ENCODE data around the gene PANX2. TPM values are rescaled to one million over a fixed set of nuclear protein-coding genes. Genes with fewer than 3 reads are reported as not detected.

Gene PANX2
- total RNA-seq, 1 donor: 0.43 TPM

DNA sequence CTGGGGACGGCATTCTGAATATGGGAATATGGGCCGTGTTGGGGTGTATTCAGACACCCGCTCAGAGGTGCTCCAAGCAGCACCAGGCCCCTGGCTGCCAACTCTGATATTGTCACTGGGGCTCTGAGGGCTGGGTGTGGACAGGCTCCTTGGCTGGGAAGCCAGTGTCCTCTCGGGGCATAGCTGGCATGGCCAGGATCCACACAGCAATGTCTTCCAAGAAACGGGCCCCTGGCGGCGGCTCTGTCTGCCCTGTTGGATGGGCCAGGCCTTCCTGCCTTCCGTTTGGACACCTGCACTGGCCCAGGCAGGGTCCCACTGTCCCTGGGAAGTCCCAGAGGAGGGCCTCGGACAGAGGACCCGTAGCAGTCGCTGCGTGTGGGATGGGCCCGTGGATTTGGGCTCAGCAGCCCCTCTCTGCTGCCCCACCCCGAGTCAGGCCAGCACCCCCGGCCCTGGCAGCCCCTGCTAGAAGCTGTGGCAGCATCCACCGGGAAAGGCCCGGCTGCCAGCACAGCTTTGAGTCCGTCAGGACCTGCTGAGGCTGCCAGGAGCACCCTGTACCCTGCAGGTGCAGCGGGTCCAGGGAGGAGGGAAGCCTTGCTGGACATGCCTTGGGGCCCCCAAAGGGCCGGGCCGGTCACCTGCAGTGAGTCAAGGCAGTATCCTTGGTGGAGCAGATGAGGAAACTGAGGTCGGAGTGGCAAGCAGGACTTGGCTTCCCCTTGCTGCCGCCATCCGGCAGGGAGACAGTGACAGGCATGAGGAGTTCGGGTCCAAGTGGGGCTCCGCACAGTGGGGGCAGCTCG lies 4.1 kb downstream of the PANX2 start:
- TF ChIP-seq, protein P1, sequence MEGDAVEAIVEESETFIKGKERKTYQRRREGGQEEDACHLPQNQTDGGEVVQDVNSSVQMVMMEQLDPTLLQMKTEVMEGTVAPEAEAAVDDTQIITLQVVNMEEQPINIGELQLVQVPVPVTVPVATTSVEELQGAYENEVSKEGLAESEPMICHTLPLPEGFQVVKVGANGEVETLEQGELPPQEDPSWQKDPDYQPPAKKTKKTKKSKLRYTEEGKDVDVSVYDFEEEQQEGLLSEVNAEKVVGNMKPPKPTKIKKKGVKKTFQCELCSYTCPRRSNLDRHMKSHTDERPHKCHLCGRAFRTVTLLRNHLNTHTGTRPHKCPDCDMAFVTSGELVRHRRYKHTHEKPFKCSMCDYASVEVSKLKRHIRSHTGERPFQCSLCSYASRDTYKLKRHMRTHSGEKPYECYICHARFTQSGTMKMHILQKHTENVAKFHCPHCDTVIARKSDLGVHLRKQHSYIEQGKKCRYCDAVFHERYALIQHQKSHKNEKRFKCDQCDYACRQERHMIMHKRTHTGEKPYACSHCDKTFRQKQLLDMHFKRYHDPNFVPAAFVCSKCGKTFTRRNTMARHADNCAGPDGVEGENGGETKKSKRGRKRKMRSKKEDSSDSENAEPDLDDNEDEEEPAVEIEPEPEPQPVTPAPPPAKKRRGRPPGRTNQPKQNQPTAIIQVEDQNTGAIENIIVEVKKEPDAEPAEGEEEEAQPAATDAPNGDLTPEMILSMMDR (IDR thresholded peaks at IDR 0.05; ENCODE audit: insufficient read depth, low read depth, low read length): no peak
- DNase-seq (ENCODE audit: low read depth): no peak
- H3K4me3 ChIP-seq (ENCODE audit: low read depth, low read length): no peak overlapping the region

DNA sequence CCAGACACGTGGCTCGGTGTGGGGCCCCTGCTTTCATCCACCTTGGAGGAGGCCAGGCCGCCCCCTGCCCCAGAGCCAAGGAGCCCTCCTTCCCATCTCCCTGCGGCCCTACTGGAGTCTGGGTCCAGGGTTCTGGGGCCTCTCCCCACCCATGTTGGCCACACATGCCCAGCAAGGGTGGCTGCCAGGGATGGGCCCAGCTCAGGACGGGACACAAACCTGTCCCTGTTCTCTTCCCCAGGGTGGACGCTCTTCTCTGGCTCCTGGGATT lies 4.6 kb downstream of the PANX2 start:
- H3K4me3 ChIP-seq (ENCODE audit: low read depth, low read length): no peak overlapping the region
- TF ChIP-seq, protein P1 (IDR thresholded peaks at IDR 0.05; ENCODE audit: insufficient read depth, low read depth, low read length): no peak
- no peak for DNase-seq (ENCODE audit: low read depth)

DNA sequence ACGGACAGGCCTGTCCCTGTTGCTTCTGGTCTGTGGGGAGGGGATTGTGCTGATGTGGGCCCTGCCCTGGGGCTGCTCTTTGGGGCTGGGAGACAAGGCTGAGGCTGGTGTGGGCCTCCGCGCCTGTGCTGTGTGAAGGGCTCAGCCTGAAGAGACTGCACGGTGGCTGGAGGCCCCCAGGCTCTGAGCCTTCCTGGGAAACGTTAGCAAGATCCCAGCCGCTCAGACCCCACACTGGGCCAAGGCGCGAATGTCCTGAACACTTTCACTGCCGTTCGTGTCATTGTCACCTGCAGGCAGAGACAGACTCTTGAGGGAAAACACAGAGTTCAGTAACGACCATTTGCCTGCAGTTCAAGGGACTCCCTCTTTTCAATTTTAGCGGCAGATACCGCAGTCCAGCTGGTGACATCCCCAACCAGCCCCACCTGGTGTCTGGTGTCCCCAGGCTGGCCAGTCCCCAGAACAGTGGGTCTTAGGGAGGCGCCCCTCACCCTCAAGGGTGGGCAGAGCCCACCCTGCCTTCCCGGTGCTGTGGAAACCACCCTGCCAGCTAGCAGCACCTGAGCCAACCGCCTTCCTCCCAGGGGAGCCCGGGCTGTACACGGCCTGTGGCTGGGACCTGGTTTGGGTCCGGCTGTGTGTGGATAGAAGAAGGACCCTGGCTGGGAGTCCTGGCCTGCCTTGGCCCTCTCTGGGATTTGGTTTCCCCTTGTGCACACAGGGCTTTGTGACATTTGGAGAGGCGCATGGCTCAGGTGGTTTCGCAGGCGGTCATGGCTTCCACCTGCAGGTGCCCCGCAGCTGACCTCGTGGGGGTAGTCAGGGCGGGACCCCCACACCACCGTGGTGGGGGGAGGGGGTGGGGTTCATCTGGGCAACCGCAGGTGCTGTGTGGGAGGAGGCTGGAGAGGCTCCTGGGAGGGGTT lies 5.7 kb downstream of the PANX2 start:
- DNase-seq (ENCODE audit: low read depth): no peak
- H3K4me3 ChIP-seq (ENCODE audit: low read depth, low read length): no peak overlapping the region
- TF ChIP-seq, protein P1 (IDR thresholded peaks at IDR 0.05; ENCODE audit: insufficient read depth, low read depth, low read length): no peak

DNA sequence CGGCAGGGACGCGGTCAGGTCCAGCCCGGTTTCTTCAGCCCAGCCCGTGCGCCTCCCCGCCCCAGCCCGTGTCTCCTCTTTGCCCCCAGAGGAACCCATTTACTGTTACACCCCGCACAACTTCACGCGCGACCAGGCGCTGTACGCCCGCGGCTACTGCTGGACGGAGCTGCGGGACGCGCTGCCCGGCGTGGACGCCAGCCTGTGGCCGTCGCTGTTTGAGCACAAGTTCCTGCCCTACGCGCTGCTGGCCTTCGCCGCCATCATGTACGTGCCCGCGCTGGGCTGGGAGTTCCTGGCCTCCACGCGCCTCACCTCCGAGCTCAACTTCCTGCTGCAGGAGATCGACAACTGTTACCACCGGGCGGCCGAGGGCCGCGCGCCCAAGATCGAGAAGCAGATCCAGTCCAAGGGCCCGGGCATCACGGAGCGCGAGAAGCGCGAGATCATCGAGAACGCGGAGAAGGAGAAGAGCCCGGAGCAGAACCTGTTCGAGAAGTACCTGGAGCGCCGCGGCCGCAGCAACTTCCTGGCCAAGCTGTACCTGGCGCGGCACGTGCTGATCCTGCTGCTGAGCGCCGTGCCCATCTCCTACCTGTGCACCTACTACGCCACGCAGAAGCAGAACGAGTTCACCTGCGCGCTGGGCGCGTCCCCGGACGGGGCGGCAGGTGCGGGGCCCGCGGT lies 6.5 kb downstream of the PANX2 start:
- TF ChIP-seq, protein P1 (IDR thresholded peaks at IDR 0.05; ENCODE audit: insufficient read depth, low read depth, low read length): no peak
- H3K4me3 ChIP-seq (ENCODE audit: low read depth, low read length): no peak overlapping the region
- DNase-seq (ENCODE audit: low read depth): no peak

DNA sequence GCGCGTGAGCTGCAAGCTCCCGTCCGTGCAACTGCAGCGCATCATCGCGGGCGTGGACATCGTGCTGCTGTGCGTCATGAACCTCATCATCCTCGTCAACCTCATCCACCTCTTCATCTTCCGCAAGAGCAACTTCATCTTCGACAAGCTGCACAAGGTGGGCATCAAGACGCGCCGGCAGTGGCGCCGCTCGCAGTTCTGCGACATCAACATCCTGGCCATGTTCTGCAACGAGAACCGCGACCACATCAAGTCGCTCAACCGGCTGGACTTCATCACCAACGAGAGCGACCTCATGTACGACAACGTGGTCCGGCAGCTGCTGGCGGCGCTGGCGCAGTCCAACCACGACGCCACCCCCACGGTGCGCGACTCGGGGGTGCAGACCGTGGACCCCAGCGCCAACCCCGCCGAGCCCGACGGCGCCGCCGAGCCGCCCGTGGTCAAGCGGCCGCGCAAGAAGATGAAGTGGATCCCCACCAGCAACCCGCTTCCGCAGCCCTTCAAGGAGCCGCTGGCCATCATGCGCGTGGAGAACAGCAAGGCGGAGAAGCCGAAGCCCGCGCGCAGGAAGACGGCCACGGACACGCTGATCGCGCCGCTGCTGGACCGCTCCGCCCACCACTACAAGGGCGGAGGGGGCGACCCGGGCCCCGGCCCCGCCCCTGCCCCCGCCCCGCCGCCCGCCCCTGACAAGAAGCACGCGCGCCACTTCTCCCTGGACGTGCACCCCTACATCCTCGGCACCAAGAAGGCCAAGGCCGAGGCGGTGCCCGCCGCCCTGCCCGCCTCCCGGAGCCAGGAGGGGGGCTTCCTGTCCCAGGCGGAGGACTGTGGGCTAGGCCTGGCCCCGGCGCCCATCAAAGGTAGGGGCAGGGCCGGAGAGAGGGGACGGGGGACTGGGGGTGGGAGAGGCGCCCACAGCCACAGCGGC lies 7.3 kb downstream of the PANX2 start:
- TF ChIP-seq, protein P1 (IDR thresholded peaks at IDR 0.05; ENCODE audit: insufficient read depth, low read depth, low read length): no peak
- no peak for DNase-seq (ENCODE audit: low read depth)
- H3K4me3 ChIP-seq (ENCODE audit: low read depth, low read length): no peak overlapping the region

DNA sequence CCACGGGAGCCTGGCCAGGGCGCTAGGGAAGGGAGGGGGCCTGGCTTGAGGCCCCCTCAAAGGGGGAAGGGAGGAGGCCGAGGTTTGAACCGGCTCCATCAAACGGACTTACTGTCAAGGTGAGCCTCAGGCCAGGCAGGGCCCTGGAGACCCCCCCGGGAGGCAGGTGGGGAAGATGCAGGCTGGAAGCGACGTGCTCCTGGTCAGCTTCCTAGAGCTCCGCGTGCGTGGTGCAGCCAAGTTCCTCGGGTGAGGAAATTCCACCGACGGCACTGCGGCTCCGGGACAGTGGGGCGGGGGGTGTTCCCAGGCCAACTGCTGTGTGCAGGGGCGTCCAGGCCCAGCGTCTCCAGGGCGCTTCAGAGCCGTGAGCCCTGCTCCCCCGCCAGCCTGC lies 7.9 kb downstream of the PANX2 start:
- TF ChIP-seq, protein P1 (IDR thresholded peaks at IDR 0.05; ENCODE audit: insufficient read depth, low read depth, low read length): no peak
- DNase-seq (ENCODE audit: low read depth): no peak

More for the DNA sequence above, 7.9 kb downstream of the PANX2 start:
- no peak overlapping the region for H3K4me3 ChIP-seq (ENCODE audit: low read depth, low read length)
